Measurements from ENCODE around the gene TNS4. TPM values are rescaled to one million over a fixed set of nuclear protein-coding genes. Genes with fewer than 3 reads are reported as not detected.

Gene TNS4
- total RNA-seq, 4 donors from 2014 or later = 413 to 1,865 (median 485) TPM

DNA sequence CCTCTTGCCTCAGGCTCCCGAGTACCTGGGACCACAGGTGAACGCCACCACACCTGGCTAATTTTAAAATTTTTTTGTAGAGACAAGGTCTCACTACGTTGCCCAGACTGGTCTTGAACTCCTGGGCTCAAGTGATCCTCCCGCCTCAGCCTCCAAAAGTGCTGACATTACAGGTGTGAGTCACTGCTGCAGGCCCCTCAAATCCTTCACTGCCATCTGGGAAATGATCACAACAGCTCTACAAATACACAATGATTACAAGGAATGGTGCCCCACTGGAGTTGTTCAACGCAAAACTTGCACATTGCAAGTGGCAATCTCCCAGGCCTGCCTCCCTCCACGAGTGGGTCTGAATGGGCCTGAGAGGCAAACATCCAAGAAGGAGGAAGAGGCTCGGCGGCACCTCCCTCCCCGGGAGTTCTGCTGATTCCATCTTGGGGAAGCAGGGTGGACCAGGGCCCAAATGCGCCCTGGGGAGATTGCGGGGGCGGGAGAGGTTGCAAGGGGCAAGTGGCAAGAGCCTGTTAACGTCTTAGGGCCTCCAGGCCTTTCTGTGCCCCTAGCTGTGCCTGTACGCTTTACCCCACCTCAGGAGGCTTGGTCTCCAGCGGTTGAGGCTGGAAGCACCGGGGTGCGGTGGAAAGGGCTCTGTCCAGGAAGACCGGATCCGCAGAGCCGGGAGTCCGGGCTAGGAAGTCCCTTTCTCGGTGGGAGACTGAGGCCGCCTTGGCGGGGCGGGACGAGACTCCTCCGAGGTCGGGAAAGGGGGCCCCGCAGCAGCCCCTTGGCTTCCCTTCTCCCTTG is 58.8 kb downstream of the TNS4 start:
- TF ChIP-seq POLR2A (IDR thresholded peaks at IDR 0.05) (no peak), CTCF (IDR thresholded peaks at IDR 0.05) (no peak)
- intact Hi-C loops (cut with DNase I; ENCODE audit: low total_unique reads) = loop anchor here (10.0 kb wide), 1 partner anchor 92 kb away; no protein-coding TSS in a partner anchor
- 18 to 19% methylated on average over 28 to 29 of the region's 29 CpGs for WGBS, 2 donors
- H3K4me3 ChIP-seq (ENCODE audit: low read depth, poor library complexity, severe bottlenecking) = peak overlapping the region; percentile 31
- DNase-seq (ENCODE audit: low spot score in 2 of 2) = no peak

- intact Hi-C loops (cut with DNase I; ENCODE audit: low total_unique reads) = loop anchor here (10.0 kb wide), 1 partner anchor 95 kb away; no protein-coding TSS in a partner anchor
Observed at GRCh38 chr17:40440166-40440565, 61.3 kb downstream of the TNS4 start.

GRCh38 chr17:40437095-40437732 is 64.2 kb downstream of the TNS4 start:
- no peak for DNase-seq (ENCODE audit: low spot score in 2 of 2)
- 63 to 69% methylated on average over 5 of the region's 5 CpGs for WGBS, 2 donors
- intact Hi-C loops (cut with DNase I; ENCODE audit: low total_unique reads) = no loop called here
- TF ChIP-seq CTCF (IDR thresholded peaks at IDR 0.05) = no peak
- no peak for TF ChIP-seq POLR2A (IDR thresholded peaks at IDR 0.05)
- H3K4me3 ChIP-seq (ENCODE audit: low read depth, poor library complexity, severe bottlenecking) = no peak overlapping the region

More at GRCh38 chr17:40440166-40440565, 61.3 kb downstream of the TNS4 start:
- H3K4me3 ChIP-seq (ENCODE audit: low read depth, poor library complexity, severe bottlenecking) = no peak overlapping the region
- TF ChIP-seq POLR2A (IDR thresholded peaks at IDR 0.05) = no peak
- no peak for TF ChIP-seq CTCF (IDR thresholded peaks at IDR 0.05)
- no peak for DNase-seq (ENCODE audit: low spot score in 2 of 2)
- WGBS, 2 donors = 78 to 82% methylated on average over 4 of the region's 4 CpGs

DNA sequence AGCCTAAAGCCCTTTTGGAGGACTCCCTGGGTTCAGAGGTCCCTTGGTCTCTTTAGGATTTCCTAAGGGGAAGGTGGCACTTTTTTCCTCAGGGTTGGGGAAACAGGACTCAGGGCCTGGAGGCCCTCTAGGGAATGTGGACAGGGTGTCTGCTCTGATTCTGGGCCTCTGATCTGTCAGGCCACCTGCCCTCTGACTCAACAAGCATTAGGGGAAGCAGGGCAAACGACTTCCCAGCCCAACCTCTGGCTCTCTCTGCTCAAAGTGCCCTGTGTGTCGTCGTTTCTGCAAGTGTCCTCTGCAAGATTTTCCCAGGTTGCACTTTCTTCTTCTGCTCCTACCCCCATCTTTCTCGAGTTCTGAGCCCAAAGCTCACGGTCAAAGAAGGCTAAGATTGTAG is 64.8 kb downstream of the TNS4 start:
- intact Hi-C loops (cut with DNase I; ENCODE audit: low total_unique reads) = no loop called here
- no peak for DNase-seq (ENCODE audit: low spot score in 2 of 2)
- WGBS, 2 donors = 57 to 69% methylated on average over 5 of the region's 5 CpGs
- TF ChIP-seq POLR2A (IDR thresholded peaks at IDR 0.05) = no peak
- TF ChIP-seq CTCF (IDR thresholded peaks at IDR 0.05) = no peak
- H3K4me3 ChIP-seq (ENCODE audit: low read depth, poor library complexity, severe bottlenecking) = no peak overlapping the region

DNA sequence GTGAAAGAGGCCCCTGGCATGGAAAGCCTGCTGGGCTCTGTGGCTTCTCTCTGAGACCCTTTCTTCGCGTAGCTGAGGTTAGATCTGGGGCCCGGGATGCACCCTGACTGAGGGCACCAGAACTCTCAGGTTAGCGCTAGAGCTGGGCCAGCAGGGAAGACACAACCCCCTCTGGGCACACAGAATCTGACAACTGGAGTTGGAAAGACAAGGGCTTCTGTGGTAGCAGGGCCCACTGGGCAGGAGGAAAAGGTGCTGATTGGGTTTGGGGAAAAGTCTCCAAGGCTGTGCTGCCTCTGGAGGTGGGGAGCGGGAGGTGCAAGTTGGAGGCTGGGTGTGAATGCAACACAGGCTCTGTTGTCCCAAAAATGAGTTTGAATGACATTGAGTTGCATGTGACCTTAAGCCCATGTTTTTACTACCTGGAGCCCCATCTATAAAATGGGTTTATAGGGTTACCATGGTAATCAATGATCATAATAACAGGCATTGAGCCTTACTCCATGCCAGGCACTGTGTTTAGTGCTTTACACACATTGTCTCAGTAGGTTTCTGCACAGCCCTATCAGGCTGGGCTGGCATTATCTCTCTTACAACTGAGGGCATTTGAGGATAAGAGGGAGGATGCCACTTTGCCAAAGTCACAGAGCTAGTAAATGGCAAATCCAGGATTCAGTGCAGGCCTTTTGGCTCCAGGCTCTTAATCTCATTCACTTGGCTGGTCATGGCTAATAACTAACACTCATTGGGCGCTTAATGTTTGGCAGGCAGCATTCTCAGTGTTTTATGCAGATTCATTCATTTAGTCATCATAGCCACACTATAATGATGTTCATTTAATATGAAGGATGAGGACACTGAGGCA is 67.6 kb downstream of the TNS4 start:
- DNase-seq (ENCODE audit: low spot score in 2 of 2) = peak in 1 of 2 donors; percentile 68
- TF ChIP-seq POLR2A (IDR thresholded peaks at IDR 0.05) = no peak
- no peak for TF ChIP-seq CTCF (IDR thresholded peaks at IDR 0.05)
- intact Hi-C loops (cut with DNase I; ENCODE audit: low total_unique reads) = no loop called here
- 82 to 87% methylated on average over 6 of the region's 6 CpGs for WGBS, 2 donors
- no peak overlapping the region for H3K4me3 ChIP-seq (ENCODE audit: low read depth, poor library complexity, severe bottlenecking)

Data from lower leg skin (tissue), 4 donors.